Posterior vena cava (tissue), 2 donors: Measurements from ENCODE around the gene TMEM72. TPM values are rescaled to one million over a fixed set of nuclear protein-coding genes. Genes with fewer than 3 reads are reported as not detected.

Source experiments
- DNase-seq: peaks from one replicate; pipeline ENCODE4 v3.0.0-alpha.2; 2020; ENCODE audit warnings: low spot score
- intact Hi-C, 2 donors: fragments of 100-400 bp; cut with DNase I; formaldehyde crosslinking; loops; one replicate each; pipeline versions ENCODE4 v1.14.1 to v1.14.2; 2022 to 2023
- total RNA-seq, 2 donors: library from RNA; stranded (reverse); fragmentation: NEBNext Ultra II Directional; extraction: Animal tissue kit (Norgen Biotek cat#: 25700); gene quantifications; one replicate each; pipeline ENCODE4 v1.2.1, GENCODE V29; 2021
- donor health status: DM: yes; HTN: yes; CAD: no.
- donor health status: DM: yes; HTN: yes; CAD: no.

Gene TMEM72
- total RNA-seq, 2 donors from 2014 or later: not detected

- intact Hi-C loops: no loop called here
- peak; percentile 79 for DNase-seq
Observed at GRCh38 chr10:44960482-44961229, 49.5 kb downstream of the TMEM72 start.

GRCh38 chr10:44961230-44961571, 50.1 kb downstream of the TMEM72 start:
- no peak for DNase-seq
- intact Hi-C loops: no loop called here

GRCh38 chr10:44961931-44962750, 51.0 kb downstream of the TMEM72 start:
- intact Hi-C loops: loop anchor here in 1 of 2 donors (1.0 kb wide), 1 partner anchor 15 kb away; no protein-coding TSS in a partner anchor
- DNase-seq: no peak

GRCh38 chr10:44962870-44963738, 52.0 kb downstream of the TMEM72 start:
- no peak for DNase-seq
- intact Hi-C loops: loop anchor here in 1 of 2 donors (1.0 kb wide), 1 partner anchor 16 kb away; no protein-coding TSS in a partner anchor

- intact Hi-C loops: no loop called here
- peak; percentile 85 for DNase-seq
Observed at GRCh38 chr10:44963772-44964633, 52.9 kb downstream of the TMEM72 start.

- intact Hi-C loops: no loop called here
- no peak for DNase-seq
Observed at GRCh38 chr10:44965104-44965503, 54.0 kb downstream of the TMEM72 start.

GRCh38 chr10:44965651-44966097, 54.5 kb downstream of the TMEM72 start:
- intact Hi-C loops: no loop called here
- DNase-seq: peak; percentile 61

GRCh38 chr10:44966129-44966815, 55.1 kb downstream of the TMEM72 start:
- no peak for DNase-seq
- intact Hi-C loops: no loop called here

- peak; percentile 50 for DNase-seq
- intact Hi-C loops: no loop called here
Observed at GRCh38 chr10:44966816-44967509, 55.8 kb downstream of the TMEM72 start.

GRCh38 chr10:44967616-44968015, 56.5 kb downstream of the TMEM72 start:
- DNase-seq: peak; percentile 84
- intact Hi-C loops: no loop called here

GRCh38 chr10:44968091-44968490, 57.0 kb downstream of the TMEM72 start:
- intact Hi-C loops: no loop called here
- peak; percentile 87 for DNase-seq

- intact Hi-C loops: no loop called here
- peak; percentile 76 for DNase-seq
Observed at GRCh38 chr10:44968500-44969400, 57.6 kb downstream of the TMEM72 start.

GRCh38 chr10:44969854-44970253, 58.7 kb downstream of the TMEM72 start:
- intact Hi-C loops: no loop called here
- DNase-seq: peak; percentile 25

GRCh38 chr10:44970812-44971395, 59.8 kb downstream of the TMEM72 start:
- peak; percentile 58 for DNase-seq
- intact Hi-C loops: no loop called here

- intact Hi-C loops: no loop called here
- DNase-seq: peak; percentile 70
Observed at GRCh38 chr10:44971434-44971833, 60.3 kb downstream of the TMEM72 start.
